Measurements from ENCODE around the gene CRYBG2. TPM values are rescaled to one million over a fixed set of nuclear protein-coding genes. Genes with fewer than 3 reads are reported as not detected.

The CRYBG2 gene
- total RNA-seq, 6 experiments from 2014 or later = 0.81 to 1.9 (median 1.7) TPM; not detected in 3

- ATAC-seq (peak in 1 of 4 donors; percentile 21), DNase-seq (peak; percentile 40 to 47 (median 46))
- peak overlapping the region; percentile 92 to 99 (median 92) for H3K4me3 ChIP-seq
- H3K27me3 ChIP-seq = no peaks in the 10 kb centered on the region
- H3K4me1 ChIP-seq = peaks cover 0 to 44% (median 21%) of the 10 kb centered on the region in 4 donors
- peak overlapping the region; percentile 88 to 93 (median 91) for H3K27ac ChIP-seq
- no peaks in the 10 kb centered on the region for H3K36me3 ChIP-seq
- TF ChIP-seq CTCF (IDR thresholded peaks at IDR 0.05) (no peak), POLR2A (IDR thresholded peaks at IDR 0.05) (peak; percentile 49)
- intact Hi-C loops (cut with DNase I) = no loop called here
- H3K9me3 ChIP-seq = no peaks in the 10 kb centered on the region
- WGBS (ENCODE audit: insufficient coverage, low coverage, low lambda C conversion rate, missing lambda C conversion rate) = 71% methylated on average over 8 of the region's 9 CpGs
Measured at GRCh38 chr1:26278724-26279455, 75.0 kb downstream of the CRYBG2 start.

- no peaks in the 10 kb centered on the region for H3K9me3 ChIP-seq
- TF ChIP-seq POLR2A (IDR thresholded peaks at IDR 0.05) = no peak
- no peak for TF ChIP-seq CTCF (IDR thresholded peaks at IDR 0.05)
- WGBS (ENCODE audit: insufficient coverage, low coverage, low lambda C conversion rate, missing lambda C conversion rate) = 85% methylated on average over 2 of the region's 4 CpGs
- H3K4me3 ChIP-seq = no peak overlapping the region
- no peaks in the 10 kb centered on the region for H3K27me3 ChIP-seq
- intact Hi-C loops (cut with DNase I) = no loop called here
- peak overlapping the region; percentile 56 to 88 (median 60) for H3K27ac ChIP-seq
- peak in 1 of 3 donors; percentile 51 for DNase-seq
- peaks cover 0 to 44% (median 21%) of the 10 kb centered on the region in 4 donors for H3K4me1 ChIP-seq
- ATAC-seq = no peak
- H3K36me3 ChIP-seq = no peaks in the 10 kb centered on the region
Measured at GRCh38 chr1:26278303-26278702, 75.6 kb downstream of the CRYBG2 start.

GRCh38 chr1:26277719-26278118 lies 76.2 kb downstream of the CRYBG2 start:
- TF ChIP-seq CTCF (IDR thresholded peaks at IDR 0.05) (no peak), POLR2A (IDR thresholded peaks at IDR 0.05) (no peak)
- DNase-seq (no peak), ATAC-seq (no peak)
- Histone ChIP-seq H3K27me3 (no peaks in the 10 kb centered on the region), H3K4me1 (peaks cover 0 to 44% (median 21%) of the 10 kb centered on the region in 4 donors), H3K9me3 (no peaks in the 10 kb centered on the region), H3K27ac (peak overlapping the region; percentile 56 to 88 (median 60)), H3K4me3 (no peak overlapping the region), H3K36me3 (no peaks in the 10 kb centered on the region)
- intact Hi-C loops (cut with DNase I) = no loop called here
- 88% methylated on average over 1 of the region's 1 CpG for WGBS (ENCODE audit: insufficient coverage, low coverage, low lambda C conversion rate, missing lambda C conversion rate)

DNA sequence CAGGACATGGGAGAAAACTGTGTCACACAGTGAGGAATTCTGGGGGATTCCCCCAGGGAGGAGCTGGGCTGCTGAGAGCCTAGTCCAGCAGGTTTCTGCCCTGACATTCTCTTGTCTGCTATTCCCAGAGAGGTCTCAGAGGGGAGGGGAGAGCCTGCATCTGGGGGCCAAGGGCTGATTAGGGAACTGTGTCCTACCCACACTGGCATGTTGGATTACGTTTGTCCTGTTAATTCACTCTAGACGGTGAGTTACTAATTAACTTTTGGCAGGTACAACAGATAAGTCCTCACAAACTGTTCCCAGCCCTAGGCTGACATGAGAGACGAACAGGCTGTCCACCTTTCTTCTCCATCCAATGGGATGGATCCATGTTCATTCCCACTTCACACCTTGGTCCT lies 76.7 kb downstream of the CRYBG2 start:
- Histone ChIP-seq H3K4me3 (no peak overlapping the region), H3K4me1 (peaks cover 0 to 44% (median 21%) of the 10 kb centered on the region in 4 donors), H3K27ac (peak overlapping the region; percentile 56 to 88 (median 60)), H3K9me3 (no peaks in the 10 kb centered on the region), H3K36me3 (no peaks in the 10 kb centered on the region), H3K27me3 (no peaks in the 10 kb centered on the region)
- TF ChIP-seq POLR2A (IDR thresholded peaks at IDR 0.05) (peak; percentile 39), CTCF (IDR thresholded peaks at IDR 0.05) (no peak)
- DNase-seq (peak in 2 of 3 donors; percentile 42 to 51), ATAC-seq (peak; percentile 29 to 50 (median 40))
- WGBS (ENCODE audit: insufficient coverage, low coverage, low lambda C conversion rate, missing lambda C conversion rate) = 23% methylated on average over 3 of the region's 3 CpGs
- intact Hi-C loops (cut with DNase I) = no loop called here

All from right lobe of liver (tissue), 6 donors.